ENCODE results near the gene EPHA7.

Gene EPHA7

GRCh38 chr6:93358435-93358834, 60.9 kb downstream of the EPHA7 start:
- Histone ChIP-seq H3K4me3 (ENCODE audit: low read length) (no peak overlapping the region), H3K27me3 (ENCODE audit: insufficient read depth, low read length) (no peaks in the 10 kb centered on the region), H3K9ac (ENCODE audit: low read depth, low read length) (no peak overlapping the region), H3K36me3 (ENCODE audit: insufficient read depth, low read length) (peaks cover 28% of the 10 kb centered on the region), H3K9me3 (ENCODE audit: insufficient read depth, low read depth, low read length) (no peaks in the 10 kb centered on the region), H3K4me1 (ENCODE audit: insufficient read depth, low read length) (0 out of 2 replicates have a peak, but pooled peaks cover 7% of the 10 kb centered on the region), H3K27ac (ENCODE audit: low read depth, low read length) (no peak overlapping the region)
- WGBS, result 100% methylated on average over 2 of the region's 2 CpGs

GRCh38 chr6:93352604-93353003, 66.8 kb downstream of the EPHA7 start:
- Histone ChIP-seq H3K9ac (ENCODE audit: low read depth, low read length) (no peak overlapping the region), H3K27ac (ENCODE audit: low read depth, low read length) (no peak overlapping the region), H3K4me3 (ENCODE audit: low read length) (no peak overlapping the region), H3K36me3 (ENCODE audit: insufficient read depth, low read length) (peaks cover 27% of the 10 kb centered on the region), H3K4me1 (ENCODE audit: insufficient read depth, low read length) (0 out of 2 replicates have a peak, but pooled peaks cover 7% of the 10 kb centered on the region), H3K27me3 (ENCODE audit: insufficient read depth, low read length) (no peaks in the 10 kb centered on the region), H3K9me3 (ENCODE audit: insufficient read depth, low read depth, low read length) (no peaks in the 10 kb centered on the region)
- WGBS, result no CpG with 5 or more reads among the region's 1 CpG

GRCh38 chr6:93351222-93351621, 68.1 kb downstream of the EPHA7 start:
- WGBS, result 86% methylated on average over 1 of the region's 3 CpGs
- Histone ChIP-seq H3K9me3 (ENCODE audit: insufficient read depth, low read depth, low read length) (no peaks in the 10 kb centered on the region), H3K27me3 (ENCODE audit: insufficient read depth, low read length) (no peaks in the 10 kb centered on the region), H3K36me3 (ENCODE audit: insufficient read depth, low read length) (peaks cover 14% of the 10 kb centered on the region; the same call in 1 of the 2 replicates), H3K4me3 (ENCODE audit: low read length) (no peak overlapping the region), H3K4me1 (ENCODE audit: insufficient read depth, low read length) (0 out of 2 replicates have a peak, but pooled peaks cover 7% of the 10 kb centered on the region), H3K9ac (ENCODE audit: low read depth, low read length) (no peak overlapping the region), H3K27ac (ENCODE audit: low read depth, low read length) (no peak overlapping the region)

GRCh38 chr6:93350774-93351173, 68.6 kb downstream of the EPHA7 start:
- WGBS, result 94% methylated on average over 4 of the region's 4 CpGs
- Histone ChIP-seq H3K36me3 (ENCODE audit: insufficient read depth, low read length) (peaks cover 11% of the 10 kb centered on the region; the same call in 1 of the 2 replicates), H3K27ac (ENCODE audit: low read depth, low read length) (no peak overlapping the region), H3K4me1 (ENCODE audit: insufficient read depth, low read length) (0 out of 2 replicates have a peak, but pooled peaks cover 7% of the 10 kb centered on the region), H3K27me3 (ENCODE audit: insufficient read depth, low read length) (no peaks in the 10 kb centered on the region), H3K9ac (ENCODE audit: low read depth, low read length) (no peak overlapping the region), H3K4me3 (ENCODE audit: low read length) (no peak overlapping the region), H3K9me3 (ENCODE audit: insufficient read depth, low read depth, low read length) (no peaks in the 10 kb centered on the region)

GRCh38 chr6:93344333-93344835, 75.0 kb downstream of the EPHA7 start:
- Histone ChIP-seq H3K9me3 (ENCODE audit: insufficient read depth, low read depth, low read length) (no peaks in the 10 kb centered on the region), H3K27ac (ENCODE audit: low read depth, low read length) (no peak overlapping the region), H3K27me3 (ENCODE audit: insufficient read depth, low read length) (no peaks in the 10 kb centered on the region), H3K4me3 (ENCODE audit: low read length) (no peak overlapping the region), H3K9ac (ENCODE audit: low read depth, low read length) (no peak overlapping the region), H3K36me3 (ENCODE audit: insufficient read depth, low read length) (no peaks in the 10 kb centered on the region; the same call in 1 of the 2 replicates), H3K4me1 (ENCODE audit: insufficient read depth, low read length) (no peaks in the 10 kb centered on the region)
- WGBS, result 97% methylated on average over 1 of the region's 1 CpG

- 95% methylated on average over 2 of the region's 2 CpGs for WGBS
- Histone ChIP-seq H3K4me1 (ENCODE audit: insufficient read depth, low read length) (peaks cover 2% of the 10 kb centered on the region; the same call in 1 of the 2 replicates), H3K4me3 (ENCODE audit: low read length) (no peak overlapping the region), H3K9me3 (ENCODE audit: insufficient read depth, low read depth, low read length) (no peaks in the 10 kb centered on the region), H3K36me3 (ENCODE audit: insufficient read depth, low read length) (no peaks in the 10 kb centered on the region; the same call in 1 of the 2 replicates), H3K27me3 (ENCODE audit: insufficient read depth, low read length) (no peaks in the 10 kb centered on the region), H3K9ac (ENCODE audit: low read depth, low read length) (no peak overlapping the region), H3K27ac (ENCODE audit: low read depth, low read length) (no peak overlapping the region)
These were observed 75.9 kb downstream of the EPHA7 start for GRCh38 chr6:93343476-93343875.

- H3K27ac ChIP-seq (ENCODE audit: low read depth, low read length), result no peak overlapping the region
- H3K9me3 ChIP-seq (ENCODE audit: insufficient read depth, low read depth, low read length), result no peaks in the 10 kb centered on the region
- 100% methylated on average over 1 of the region's 1 CpG for WGBS
- H3K4me1 ChIP-seq (ENCODE audit: insufficient read depth, low read length), result peaks cover 16% of the 10 kb centered on the region
- H3K9ac ChIP-seq (ENCODE audit: low read depth, low read length), result no peak overlapping the region
- H3K36me3 ChIP-seq (ENCODE audit: insufficient read depth, low read length), result no peaks in the 10 kb centered on the region; the same call in 1 of the 2 replicates
- H3K27me3 ChIP-seq (ENCODE audit: insufficient read depth, low read length), result no peaks in the 10 kb centered on the region
- no peak overlapping the region for H3K4me3 ChIP-seq (ENCODE audit: low read length)
These were observed 77.3 kb downstream of the EPHA7 start for GRCh38 chr6:93341900-93342613.

- no peak overlapping the region for H3K27ac ChIP-seq (ENCODE audit: low read depth, low read length)
- peaks cover 21% of the 10 kb centered on the region for H3K4me1 ChIP-seq (ENCODE audit: insufficient read depth, low read length)
- no peak overlapping the region for H3K4me3 ChIP-seq (ENCODE audit: low read length)
- H3K9me3 ChIP-seq (ENCODE audit: insufficient read depth, low read depth, low read length), result no peaks in the 10 kb centered on the region
- H3K36me3 ChIP-seq (ENCODE audit: insufficient read depth, low read length), result no peaks in the 10 kb centered on the region; the same call in 1 of the 2 replicates
- no peak overlapping the region for H3K9ac ChIP-seq (ENCODE audit: low read depth, low read length)
- no peaks in the 10 kb centered on the region for H3K27me3 ChIP-seq (ENCODE audit: insufficient read depth, low read length)
- WGBS, result 46% methylated on average over 2 of the region's 2 CpGs
These were observed 81.5 kb downstream of the EPHA7 start for GRCh38 chr6:93337772-93338394.

GRCh38 chr6:93337014-93337413, 82.3 kb downstream of the EPHA7 start:
- WGBS, result 100% methylated on average over 1 of the region's 1 CpG
- Histone ChIP-seq H3K4me3 (ENCODE audit: low read length) (no peak overlapping the region), H3K9ac (ENCODE audit: low read depth, low read length) (no peak overlapping the region), H3K4me1 (ENCODE audit: insufficient read depth, low read length) (peaks cover 21% of the 10 kb centered on the region), H3K36me3 (ENCODE audit: insufficient read depth, low read length) (no peaks in the 10 kb centered on the region; the same call in 1 of the 2 replicates), H3K27ac (ENCODE audit: low read depth, low read length) (no peak overlapping the region), H3K27me3 (ENCODE audit: insufficient read depth, low read length) (no peaks in the 10 kb centered on the region), H3K9me3 (ENCODE audit: insufficient read depth, low read depth, low read length) (no peaks in the 10 kb centered on the region)

- no peaks in the 10 kb centered on the region; the same call in 1 of the 2 replicates for H3K36me3 ChIP-seq (ENCODE audit: insufficient read depth, low read length)
- H3K4me1 ChIP-seq (ENCODE audit: insufficient read depth, low read length), result no peaks in the 10 kb centered on the region
- no peak overlapping the region for H3K27ac ChIP-seq (ENCODE audit: low read depth, low read length)
- WGBS, result no CpG with 5 or more reads among the region's 2 CpGs
- no peak overlapping the region for H3K4me3 ChIP-seq (ENCODE audit: low read length)
- H3K9ac ChIP-seq (ENCODE audit: low read depth, low read length), result no peak overlapping the region
- no peaks in the 10 kb centered on the region for H3K9me3 ChIP-seq (ENCODE audit: insufficient read depth, low read depth, low read length)
- no peaks in the 10 kb centered on the region for H3K27me3 ChIP-seq (ENCODE audit: insufficient read depth, low read length)
These were observed 89.9 kb downstream of the EPHA7 start for GRCh38 chr6:93329301-93330000.

- H3K9ac ChIP-seq (ENCODE audit: low read depth, low read length), result no peak overlapping the region
- H3K9me3 ChIP-seq (ENCODE audit: insufficient read depth, low read depth, low read length), result no peaks in the 10 kb centered on the region
- no peak overlapping the region for H3K4me3 ChIP-seq (ENCODE audit: low read length)
- no peaks in the 10 kb centered on the region for H3K4me1 ChIP-seq (ENCODE audit: insufficient read depth, low read length)
- H3K27ac ChIP-seq (ENCODE audit: low read depth, low read length), result no peak overlapping the region
- WGBS, result 91% methylated on average over 3 of the region's 3 CpGs
- no peaks in the 10 kb centered on the region for H3K36me3 ChIP-seq (ENCODE audit: insufficient read depth, low read length)
- H3K27me3 ChIP-seq (ENCODE audit: insufficient read depth, low read length), result no peaks in the 10 kb centered on the region
These were observed 91.5 kb downstream of the EPHA7 start for GRCh38 chr6:93327857-93328256.

All from HUES64 (cell line).